SU-DHL-6 (cell line): Measurements from ENCODE around the gene ESRRB.

Experiments
- H2AFZ ChIP-seq: fragments of 200-600 bp; sonication (generic); 2 replicates; pipeline ENCODE4 v1.6.1; 2014; ENCODE audit warnings: low read depth, mild to moderate bottlenecking, moderate library complexity, mixed read lengths, antibody characterized with exemption, low read length; ENCODE audit not compliant: severe bottlenecking
- H3F3A ChIP-seq: fragments of 200-600 bp; shearing (Covaris generic); 2 replicates; pipeline ENCODE4 v1.6.0; 2016; ENCODE audit warnings: antibody characterized with exemption, mild to moderate bottlenecking; ENCODE audit not compliant: insufficient read depth
- H3K27ac ChIP-seq: fragments of 200-600 bp; sonication (generic); 2 replicates; pipeline ENCODE4 v1.5.1; 2016; ENCODE audit warnings: low read depth, mild to moderate bottlenecking, low read length, moderate library complexity, mixed read lengths
- H3K27me3 ChIP-seq: fragments of 200-600 bp; sonication (generic), shearing (Covaris generic); 2 replicates; pipeline ENCODE4 v1.6.0; 2014; ENCODE audit warnings: mild to moderate bottlenecking, low read length
- H3K36me3 ChIP-seq: fragments of 200-600 bp; sonication (generic); 2 replicates; pipeline ENCODE4 v1.6.1; 2014; ENCODE audit warnings: mild to moderate bottlenecking, low read length, mixed read lengths
- H3K4me2 ChIP-seq: fragments of 300-600, 200-600 bp; shearing (Covaris generic), sonication (generic); 2 replicates; pipeline ENCODE4 v1.6.0; 2014; ENCODE audit warnings: low read length, low read depth, mild to moderate bottlenecking; ENCODE audit not compliant: poor library complexity, severe bottlenecking
- H3K4me3 ChIP-seq: fragments of 200-600 bp; sonication (generic); 2 replicates; pipeline ENCODE4 v1.5.1; 2014; ENCODE audit warnings: antibody characterized with exemption, low read length, mild to moderate bottlenecking, mixed read lengths; ENCODE audit not compliant: insufficient read depth, poor library complexity, severe bottlenecking
- H3K79me2 ChIP-seq: fragments of 200-600 bp; sonication (generic); 2 replicates; pipeline ENCODE4 v1.6.1; 2014; ENCODE audit warnings: mild to moderate bottlenecking, low read length, moderate library complexity; ENCODE audit not compliant: insufficient read depth
- H3K9ac ChIP-seq: fragments of 200-600 bp; sonication (generic); 2 replicates; pipeline ENCODE4 v1.7.0; 2014; ENCODE audit warnings: mild to moderate bottlenecking, low read length
- H3K9me2 ChIP-seq: fragments of 200-600 bp; sonication (generic); replicated peaks from 2 replicates; pipeline ENCODE4 v1.6.1; 2014; ENCODE audit warnings: low read length; ENCODE audit not compliant: insufficient read depth
- H3K9me3 ChIP-seq: fragments of 200-600 bp; sonication (generic); 2 replicates; pipeline ENCODE4 v1.6.1; 2014; ENCODE audit warnings: low read length, mixed read lengths; ENCODE audit not compliant: insufficient read depth
- H4K20me1 ChIP-seq: fragments of 200-600 bp; sonication (generic); 2 replicates; pipeline ENCODE4 v1.6.1; 2014; ENCODE audit warnings: low read depth, mild to moderate bottlenecking, antibody characterized with exemption, low read length, moderate library complexity, mixed read lengths
- EZH2phosphoT487 ChIP-seq: fragments of 200-600 bp; sonication (generic), shearing (Covaris generic); conservative IDR thresholded peaks from 2 replicates; pipeline ENCODE4 v1.6.1; 2018; ENCODE audit warnings: mild to moderate bottlenecking, antibody characterized with exemption, low read length, moderate library complexity, mixed read lengths
- TF ChIP-seq, protein P1 (sequence below): fragments of 200-600 bp; sonication (generic); IDR thresholded peaks from one replicate; pipeline ENCODE4 v1.5.1; 2017; ENCODE audit warnings: antibody characterized with exemption, mild to moderate bottlenecking, low read length, moderate library complexity; ENCODE audit not compliant: insufficient read depth, poor library complexity, severe bottlenecking

Gene ESRRB

DNA sequence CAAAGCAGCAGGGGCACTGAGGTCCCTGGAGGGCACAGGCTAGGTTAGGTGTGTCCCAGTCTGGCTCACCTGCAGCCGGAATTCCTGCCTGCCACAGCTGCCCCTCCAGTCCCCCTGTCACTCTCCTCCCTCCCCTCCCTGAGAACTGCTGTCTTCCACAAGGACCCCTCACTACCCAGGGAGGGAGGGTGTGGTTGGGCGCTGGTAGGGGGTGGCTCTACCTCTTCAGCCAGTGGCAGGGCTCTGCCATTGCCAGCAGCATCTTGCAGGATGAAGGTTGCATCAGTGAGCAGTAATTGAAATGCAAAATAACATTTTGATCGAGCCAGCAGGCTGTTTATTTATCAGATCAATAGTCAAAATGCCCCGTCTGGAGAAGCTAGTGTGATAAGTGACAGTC is 45.7 kb downstream of the ESRRB start:
- TF ChIP-seq, protein P1, sequence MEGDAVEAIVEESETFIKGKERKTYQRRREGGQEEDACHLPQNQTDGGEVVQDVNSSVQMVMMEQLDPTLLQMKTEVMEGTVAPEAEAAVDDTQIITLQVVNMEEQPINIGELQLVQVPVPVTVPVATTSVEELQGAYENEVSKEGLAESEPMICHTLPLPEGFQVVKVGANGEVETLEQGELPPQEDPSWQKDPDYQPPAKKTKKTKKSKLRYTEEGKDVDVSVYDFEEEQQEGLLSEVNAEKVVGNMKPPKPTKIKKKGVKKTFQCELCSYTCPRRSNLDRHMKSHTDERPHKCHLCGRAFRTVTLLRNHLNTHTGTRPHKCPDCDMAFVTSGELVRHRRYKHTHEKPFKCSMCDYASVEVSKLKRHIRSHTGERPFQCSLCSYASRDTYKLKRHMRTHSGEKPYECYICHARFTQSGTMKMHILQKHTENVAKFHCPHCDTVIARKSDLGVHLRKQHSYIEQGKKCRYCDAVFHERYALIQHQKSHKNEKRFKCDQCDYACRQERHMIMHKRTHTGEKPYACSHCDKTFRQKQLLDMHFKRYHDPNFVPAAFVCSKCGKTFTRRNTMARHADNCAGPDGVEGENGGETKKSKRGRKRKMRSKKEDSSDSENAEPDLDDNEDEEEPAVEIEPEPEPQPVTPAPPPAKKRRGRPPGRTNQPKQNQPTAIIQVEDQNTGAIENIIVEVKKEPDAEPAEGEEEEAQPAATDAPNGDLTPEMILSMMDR = no peak
- TF ChIP-seq EZH2phosphoT487 = no peak
- H3K4me3 ChIP-seq = no peak overlapping the region
- H2AFZ ChIP-seq = no peak overlapping the region
- H4K20me1 ChIP-seq = no peaks in the 10 kb centered on the region
- H3K9ac ChIP-seq = no peak overlapping the region
- H3K27ac ChIP-seq = no peak overlapping the region
- no peak overlapping the region for H3K4me2 ChIP-seq
- no peaks in the 10 kb centered on the region for H3K9me3 ChIP-seq
- H3F3A ChIP-seq = no peaks in the 10 kb centered on the region
- H3K36me3 ChIP-seq = no peaks in the 10 kb centered on the region
- H3K27me3 ChIP-seq = no peaks in the 10 kb centered on the region
- H3K9me2 ChIP-seq = no peaks in the 10 kb centered on the region
- no peaks in the 10 kb centered on the region for H3K79me2 ChIP-seq

DNA sequence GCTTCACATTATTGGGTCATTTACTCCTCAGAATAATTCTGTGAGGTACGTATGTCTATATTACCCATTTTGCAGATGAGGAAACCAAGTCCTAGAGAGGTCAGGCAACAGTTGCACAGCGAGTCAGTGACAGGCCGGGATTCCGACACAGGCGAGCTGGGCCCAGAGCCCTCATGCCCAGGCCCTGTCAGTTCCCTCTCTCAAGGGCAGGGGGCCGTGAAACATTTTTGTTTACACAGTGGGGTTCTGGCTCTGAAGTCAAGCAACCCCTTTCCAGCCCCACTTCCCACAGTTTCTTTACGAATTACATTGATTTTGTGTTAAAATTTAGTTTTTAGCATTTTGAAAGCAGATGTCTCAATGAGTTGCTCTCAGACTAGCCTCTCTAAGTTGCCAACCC is 46.7 kb downstream of the ESRRB start:
- Histone ChIP-seq H3K9me2 (no peaks in the 10 kb centered on the region), H3K27ac (no peak overlapping the region), H3K4me2 (no peak overlapping the region), H3F3A (no peaks in the 10 kb centered on the region), H3K27me3 (no peaks in the 10 kb centered on the region), H2AFZ (no peak overlapping the region), H4K20me1 (no peaks in the 10 kb centered on the region), H3K79me2 (no peaks in the 10 kb centered on the region), H3K9ac (no peak overlapping the region), H3K36me3 (no peaks in the 10 kb centered on the region), H3K9me3 (no peaks in the 10 kb centered on the region), H3K4me3 (no peak overlapping the region)
- TF ChIP-seq, protein P1 = no peak
- no peak for TF ChIP-seq EZH2phosphoT487

DNA sequence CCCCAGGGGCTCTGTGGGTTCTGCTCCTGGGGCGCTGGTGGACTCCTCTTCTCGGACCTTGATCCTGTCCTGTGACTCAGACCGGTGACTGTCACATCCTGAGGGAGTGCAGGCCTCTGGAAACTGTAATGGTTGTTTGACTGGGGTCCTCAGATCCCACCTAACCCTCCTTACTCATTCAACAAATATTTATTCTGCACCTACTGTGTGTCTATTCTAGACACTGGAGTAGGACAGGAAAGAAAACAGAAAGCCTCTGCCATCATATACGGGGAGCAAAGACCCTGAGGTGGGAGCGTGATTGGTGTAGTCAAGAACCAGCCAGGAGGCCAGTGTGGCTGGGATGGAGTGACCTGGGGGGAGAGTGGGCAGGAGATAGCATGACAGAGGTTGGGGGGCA is 47.6 kb downstream of the ESRRB start:
- Histone ChIP-seq H3K4me3 (no peak overlapping the region), H3K4me2 (no peak overlapping the region), H3K9me3 (no peaks in the 10 kb centered on the region), H3K9ac (no peak overlapping the region), H3K27ac (no peak overlapping the region), H3K36me3 (no peaks in the 10 kb centered on the region), H3K27me3 (no peaks in the 10 kb centered on the region), H2AFZ (no peak overlapping the region), H3K79me2 (no peaks in the 10 kb centered on the region), H3F3A (no peaks in the 10 kb centered on the region), H3K9me2 (no peaks in the 10 kb centered on the region), H4K20me1 (no peaks in the 10 kb centered on the region)
- TF ChIP-seq, protein P1 = no peak
- TF ChIP-seq EZH2phosphoT487 = no peak

DNA sequence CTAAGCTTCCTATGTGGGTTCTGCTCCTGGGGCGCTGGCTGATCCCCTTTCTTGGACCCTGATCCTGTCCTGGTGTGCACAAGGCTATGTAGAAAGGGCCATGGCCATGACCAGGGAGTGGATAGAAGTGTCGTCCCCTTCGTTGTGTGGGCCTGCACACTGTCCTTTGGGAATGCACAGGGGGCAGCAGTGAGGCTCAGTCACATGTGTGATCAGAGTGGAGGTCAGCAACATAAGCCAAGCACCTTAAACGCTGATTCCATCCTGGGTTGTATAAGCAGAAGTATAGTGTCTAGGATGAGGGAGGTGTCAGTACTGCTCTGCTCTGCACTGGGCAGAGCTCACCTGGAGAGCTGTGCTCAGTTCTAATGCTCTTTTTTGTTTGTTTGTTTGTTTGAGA is 48.4 kb downstream of the ESRRB start:
- TF ChIP-seq, protein P1 = no peak
- TF ChIP-seq EZH2phosphoT487 = no peak
- no peaks in the 10 kb centered on the region for H3K9me3 ChIP-seq
- no peak overlapping the region for H2AFZ ChIP-seq
- H3F3A ChIP-seq = no peaks in the 10 kb centered on the region
- H4K20me1 ChIP-seq = no peaks in the 10 kb centered on the region
- H3K9me2 ChIP-seq = no peaks in the 10 kb centered on the region
- no peaks in the 10 kb centered on the region for H3K79me2 ChIP-seq
- no peak overlapping the region for H3K4me2 ChIP-seq
- no peaks in the 10 kb centered on the region for H3K27me3 ChIP-seq
- no peaks in the 10 kb centered on the region for H3K36me3 ChIP-seq
- no peak overlapping the region for H3K9ac ChIP-seq
- no peak overlapping the region for H3K4me3 ChIP-seq
- no peak overlapping the region for H3K27ac ChIP-seq
